Heart left ventricle (tissue), 13 donors: ENCODE results near the gene GALNT9.

ENCODE experiments used
- CTCF ChIP-seq, 12 donors: fragments of 200-600 bp; sonication (generic) in 4 of 12; IDR thresholded peaks; one replicate each; pipeline versions ENCODE4 v1.5.0 to v1.8.0; 2018 to 2022; ENCODE audit warnings: antibody characterized with exemption in 12 of 12, mild to moderate bottlenecking in 5 of 12
- POLR2A ChIP-seq, 2 donors: fragments of 450-650 bp; IDR thresholded peaks; one replicate each; pipeline ENCODE4 v1.6.1; 2017; ENCODE audit warnings: antibody characterized with exemption in 2 of 2, mild to moderate bottlenecking in 2 of 2, moderate library complexity in 2 of 2
- donor health status: ischemic (EF 13 %, LVEDD 7.1; RV severe dilation, severe dysfunction).
- donor health status: DM: no; HTN: yes; CAD: no.
- donor health status: DM: no; HTN: no; CAD: no.
- donor health status: ischemic (EF 25% LVEDD 6.9; RV normal size, moderate dysfunction).
- donor health status: ischemic (EF 25% LVEDD 5.7; RV mildly dilated, moderate dysfunction).
- donor health status: ischemic (EF 35%, LVEDD 5.7; RV mildly dilated, moderate dysfunction).
- donor health status: nonischemic (EF 11% LVEDD 7.7; RV severe dilation, severe dysfunction).
- donor health status: DM: yes; HTN: yes; CAD: no.
- donor health status: PGD.
- donor health status: ischemic (EF 29% LVEDD 5.4; RV normal size, mild dysfunction).
- donor health status: nonischemic (EF 23%, LVEDD 6.1; RV moderate dilation, normal function).

- TF ChIP-seq CTCF (IDR thresholded peaks at IDR 0.05), result no peak
- TF ChIP-seq POLR2A (IDR thresholded peaks at IDR 0.05), result no peak
These were observed 20.4 kb downstream of the GALNT9 start for GRCh38 chr12:132308853-132309595.
